ENCODE data around the gene LIMCH1.
A peak's percentile ranks its signal among the peaks of the same experiment; 100 is the strongest.
"Not testable (repeated sequence)": the region's sequence is repeated elsewhere in the genome, so short reads cannot be mapped to it uniquely, and the experiment has no call there.

LIMCH1 gene, protein sequence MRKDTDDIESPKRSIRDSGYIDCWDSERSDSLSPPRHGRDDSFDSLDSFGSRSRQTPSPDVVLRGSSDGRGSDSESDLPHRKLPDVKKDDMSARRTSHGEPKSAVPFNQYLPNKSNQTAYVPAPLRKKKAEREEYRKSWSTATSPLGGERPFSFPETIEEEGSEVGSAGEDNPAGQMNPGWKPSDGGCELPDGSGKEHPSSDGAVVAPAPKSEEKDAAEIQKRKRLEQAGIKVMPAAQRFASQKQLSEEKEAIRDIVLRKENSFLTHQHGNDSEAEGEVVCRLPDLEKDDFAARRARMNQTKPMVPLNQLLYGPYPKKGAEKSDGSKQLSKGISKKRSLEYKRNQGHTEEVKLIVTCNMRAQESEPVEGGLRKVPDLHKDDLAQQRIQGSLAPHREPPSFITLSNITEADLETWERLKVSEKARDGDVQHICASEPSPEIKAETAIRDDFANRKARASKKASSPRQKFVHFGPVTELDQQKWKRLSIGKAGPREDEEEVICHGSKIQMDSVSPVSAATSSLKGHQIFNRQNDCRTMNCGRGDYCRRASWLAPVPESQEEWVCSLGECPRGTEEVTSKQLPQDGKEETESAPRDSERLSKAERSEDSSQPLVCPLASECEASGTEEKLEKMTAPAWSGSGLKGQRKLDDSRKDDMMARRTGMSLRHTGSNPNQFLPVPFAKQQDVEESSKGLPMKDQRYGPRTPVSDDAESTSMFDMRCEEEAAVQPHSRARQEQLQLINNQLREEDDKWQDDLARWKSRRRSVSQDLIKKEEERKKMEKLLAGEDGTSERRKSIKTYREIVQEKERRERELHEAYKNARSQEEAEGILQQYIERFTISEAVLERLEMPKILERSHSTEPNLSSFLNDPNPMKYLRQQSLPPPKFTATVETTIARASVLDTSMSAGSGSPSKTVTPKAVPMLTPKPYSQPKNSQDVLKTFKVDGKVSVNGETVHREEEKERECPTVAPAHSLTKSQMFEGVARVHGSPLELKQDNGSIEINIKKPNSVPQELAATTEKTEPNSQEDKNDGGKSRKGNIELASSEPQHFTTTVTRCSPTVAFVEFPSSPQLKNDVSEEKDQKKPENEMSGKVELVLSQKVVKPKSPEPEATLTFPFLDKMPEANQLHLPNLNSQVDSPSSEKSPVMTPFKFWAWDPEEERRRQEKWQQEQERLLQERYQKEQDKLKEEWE (N-terminal part only)

GRCh38 chr4:41538017-41538733, at the start of gene LIMCH1:
Gene LIMCH1 (plus strand): TSS chr4:41538157. CDS start chr4:41605996, 67,839 bp downstream.
- no peak for DNase-seq (ENCODE audit: low read depth)

DNA sequence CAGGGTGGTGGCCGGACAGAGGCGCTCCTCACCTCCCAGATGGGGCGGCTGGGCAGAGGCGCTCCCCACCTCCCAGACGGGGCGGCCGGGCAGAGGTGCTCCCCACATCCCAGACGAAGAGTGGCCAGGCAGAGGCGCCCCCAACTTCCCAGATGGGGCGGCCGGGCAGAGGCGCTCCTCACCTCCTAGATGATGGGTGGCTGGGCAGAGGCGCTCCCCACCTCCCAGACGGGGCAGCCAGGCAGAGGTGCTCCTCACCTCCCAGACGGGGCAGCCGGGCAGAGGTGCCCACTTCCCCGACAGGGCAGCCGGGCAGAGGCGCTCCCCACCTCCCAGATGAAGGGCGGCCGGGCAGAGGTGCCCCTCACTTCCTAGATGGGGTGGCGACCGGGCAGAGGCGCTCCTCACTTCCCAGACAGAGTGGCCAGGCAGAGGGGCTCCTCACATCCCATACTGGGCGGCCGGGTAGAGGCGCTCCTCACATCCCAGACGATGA, 46.8 kb upstream of the LIMCH1 start:
- not testable (repeated sequence) for DNase-seq (ENCODE audit: low read depth)

DNA sequence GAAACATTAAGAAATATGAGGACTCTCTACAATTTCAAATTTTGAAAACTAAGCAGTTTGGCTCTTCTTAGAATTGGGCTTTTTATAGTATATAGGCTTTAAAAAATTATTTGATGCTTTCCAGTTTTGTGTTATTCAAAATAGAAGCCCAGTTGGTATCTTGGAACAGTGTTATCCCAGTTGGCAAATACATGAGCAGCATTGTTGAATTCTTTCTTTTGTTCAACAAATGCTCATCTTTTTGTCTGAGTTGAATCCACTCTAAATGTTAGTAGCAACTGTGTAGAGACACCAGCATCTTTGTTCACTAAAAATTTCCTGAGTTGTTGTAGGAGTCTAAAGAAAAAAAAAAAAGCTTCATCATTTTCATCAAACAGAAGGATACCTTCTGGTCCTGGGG, 41.0 kb upstream of the LIMCH1 start:
- no peak for DNase-seq (ENCODE audit: low read depth)

GRCh38 chr4:41498177-41498576, 39.8 kb upstream of the LIMCH1 start:
- DNase-seq (ENCODE audit: low read depth), result no peak

- no peak for DNase-seq (ENCODE audit: low read depth)
These were observed 33.7 kb upstream of the LIMCH1 start for GRCh38 chr4:41504167-41504818.

DNA sequence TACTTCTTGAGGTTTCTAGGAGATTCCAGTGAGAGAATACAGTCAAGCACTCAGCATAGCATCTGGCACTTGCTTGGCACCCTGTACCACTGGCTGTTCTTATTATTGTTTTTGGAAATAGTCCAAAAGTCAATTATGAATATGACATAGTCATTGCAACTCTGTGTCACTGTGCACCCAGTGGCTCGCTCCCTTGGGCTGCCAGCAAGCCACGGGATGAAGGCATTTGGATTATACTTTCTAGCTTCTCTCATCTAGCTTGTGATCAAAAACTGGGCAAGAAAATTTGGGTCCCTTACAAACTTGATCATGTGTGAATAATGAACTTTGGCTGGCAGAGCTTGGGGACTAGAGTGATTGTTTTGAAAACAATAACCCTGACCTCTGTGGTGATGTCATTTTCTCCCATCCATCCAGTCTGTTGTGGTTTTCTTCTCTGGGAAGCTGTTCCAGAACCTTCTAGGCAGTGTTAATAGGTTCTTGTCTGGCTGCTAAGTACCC, 32.7 kb upstream of the LIMCH1 start:
- no peak for DNase-seq (ENCODE audit: low read depth)

GRCh38 chr4:41506130-41506529, 31.8 kb upstream of the LIMCH1 start:
- peak; percentile 42 for DNase-seq (ENCODE audit: low read depth)

- DNase-seq (ENCODE audit: low read depth), result no peak
These were observed 30.5 kb upstream of the LIMCH1 start for GRCh38 chr4:41507291-41507947.

- no peak for DNase-seq (ENCODE audit: low read depth)
These were observed 28.5 kb upstream of the LIMCH1 start for GRCh38 chr4:41509451-41509866.

GRCh38 chr4:41510179-41510578, 27.8 kb upstream of the LIMCH1 start:
- DNase-seq (ENCODE audit: low read depth), result no peak

- no peak for DNase-seq (ENCODE audit: low read depth)
These were observed 25.8 kb upstream of the LIMCH1 start for GRCh38 chr4:41512136-41512535.

- no peak for DNase-seq (ENCODE audit: low read depth)
These were observed 25.4 kb upstream of the LIMCH1 start for GRCh38 chr4:41512596-41512995.

DNA sequence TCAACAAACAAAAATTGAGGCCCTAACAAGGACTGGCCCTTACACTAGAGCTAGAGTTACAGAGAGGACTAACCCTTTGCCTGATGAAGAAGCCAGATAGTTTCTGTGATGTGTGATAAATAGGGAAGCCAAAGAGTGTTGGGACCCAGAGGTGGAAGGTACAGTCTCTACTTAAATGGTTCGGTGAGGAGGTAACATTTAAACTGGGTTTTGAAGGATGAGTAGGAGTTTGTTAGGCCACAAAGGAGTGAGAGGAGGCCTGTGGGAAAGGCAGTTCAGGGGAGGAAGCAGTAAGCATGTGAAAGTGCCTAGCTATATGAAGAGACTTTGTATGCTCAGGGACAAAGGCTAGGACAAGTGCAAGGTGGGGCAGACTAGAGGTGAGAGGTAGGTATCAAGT, 23.8 kb upstream of the LIMCH1 start:
- DNase-seq (ENCODE audit: low read depth), result no peak

- DNase-seq (ENCODE audit: low read depth), result no peak
These were observed 23.0 kb upstream of the LIMCH1 start for GRCh38 chr4:41514766-41515481.

DNA sequence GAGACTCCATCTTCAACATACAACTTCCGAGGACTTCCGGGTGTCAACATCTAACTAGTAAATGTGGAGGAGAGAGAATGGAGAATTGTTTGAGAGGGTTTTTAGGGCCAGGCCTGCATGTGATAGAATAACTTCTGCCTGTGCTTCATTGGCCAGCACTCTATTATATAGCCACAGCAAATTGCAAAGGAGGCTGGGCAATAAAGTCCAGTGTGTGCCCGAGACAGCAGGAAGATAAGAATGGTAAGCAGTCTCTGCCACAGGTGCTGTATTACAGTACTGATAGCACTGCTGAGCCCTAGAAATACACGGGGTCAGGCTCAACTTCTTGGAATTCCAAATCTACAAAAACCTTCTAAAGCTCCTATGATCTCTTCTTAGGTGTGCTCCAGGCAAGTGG, 20.8 kb upstream of the LIMCH1 start:
- DNase-seq (ENCODE audit: low read depth), result no peak

DNA sequence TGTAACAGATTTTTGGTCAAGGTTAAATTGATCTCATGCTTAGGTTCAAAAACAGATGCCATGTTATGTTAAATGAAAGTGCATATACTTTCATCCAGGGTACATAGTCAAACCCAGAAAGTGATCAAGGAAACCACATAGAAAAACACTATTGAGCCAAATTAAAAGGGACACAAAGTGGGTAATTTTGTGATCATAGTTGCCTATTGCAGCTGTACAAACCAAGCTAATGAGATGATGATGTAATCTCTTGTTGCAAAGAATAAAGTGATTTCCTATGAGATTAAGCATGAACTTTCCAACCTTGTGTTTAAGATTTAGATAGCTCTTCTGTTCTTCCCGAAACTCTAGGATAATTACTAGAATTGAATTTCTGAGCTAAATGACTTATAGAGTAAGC, 20.2 kb upstream of the LIMCH1 start:
- DNase-seq (ENCODE audit: low read depth), result no peak

GRCh38 chr4:41524425-41524824, 13.5 kb upstream of the LIMCH1 start:
- no peak for DNase-seq (ENCODE audit: low read depth)

DNA sequence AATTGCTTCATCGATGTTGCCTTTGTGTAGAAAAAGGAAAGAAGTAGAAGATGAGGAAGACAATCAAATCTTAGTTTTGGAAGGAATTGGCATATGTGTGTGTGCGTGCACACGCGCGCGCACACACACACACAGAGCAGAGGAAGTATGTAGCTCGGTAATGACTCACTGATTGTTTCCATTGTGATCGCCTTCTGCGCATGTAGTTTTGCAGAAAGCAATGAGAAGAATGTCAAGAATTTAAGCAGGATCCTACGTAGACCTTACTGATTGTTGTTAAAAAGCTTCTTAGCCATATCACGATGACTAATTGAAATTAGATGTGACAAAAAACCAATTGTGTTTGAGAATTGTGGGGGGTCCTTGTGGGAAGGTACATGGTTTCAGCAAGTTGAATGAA, 12.8 kb upstream of the LIMCH1 start:
- peak; percentile 95 for DNase-seq (ENCODE audit: low read depth)

DNA sequence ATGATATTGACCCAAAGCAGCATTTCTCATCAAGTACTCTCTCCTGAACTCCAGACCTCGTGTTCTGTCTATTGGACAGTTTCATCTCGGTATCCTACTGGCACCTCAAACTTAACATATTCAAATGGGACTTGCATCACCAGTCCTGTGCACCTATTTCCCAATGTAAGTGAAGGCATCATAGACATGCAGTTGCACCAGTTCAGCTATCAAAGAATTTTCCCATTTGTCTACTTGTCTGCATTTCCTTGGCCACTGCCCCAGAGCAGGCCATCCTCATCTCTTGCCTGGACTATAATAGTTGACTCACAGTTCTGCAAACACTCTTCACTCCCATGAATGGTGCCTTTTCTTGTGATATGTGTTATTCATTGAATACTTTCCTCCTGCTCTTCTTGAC, 11.3 kb upstream of the LIMCH1 start:
- DNase-seq (ENCODE audit: low read depth), result no peak
